Left renal pelvis (tissue), 4 donors: ENCODE results near the gene PPP1R14D. TPM values are rescaled to one million over a fixed set of nuclear protein-coding genes. Genes with fewer than 3 reads are reported as not detected.
"Not testable (repeated sequence)": the region's sequence is repeated elsewhere in the genome, so short reads cannot be mapped to it uniquely, and the experiment has no call there.

Source experiments
- DNase-seq, 4 donors: peaks; one replicate each; pipeline ENCODE4 v3.0.0-alpha.2; 2013; ENCODE audit warnings: low read depth in 4 of 4, low spot score in 3 of 4
- polyA plus RNA-seq, 4 donors: library from polyadenylated mRNA; unstranded; fragments of 120-200 nt; gene quantifications; one replicate each; pipeline ENCODE4 v1.2.1, GENCODE V29; 2013; ENCODE audit not compliant: insufficient read length in 4 of 4

PPP1R14D gene
- under 1 TPM in 3 of 4 donors, not detected in 1; 0.32 to 0.93 (median 0.52) TPM for polyA plus RNA-seq

GRCh38 chr15:40828447-40829036, at the start of gene PPP1R14D:
Gene PPP1R14D (minus strand): TSS chr15:40828708. CDS start chr15:40828641, 67 bp downstream.
- no peak for DNase-seq

GRCh38 chr15:40877694-40878093, 49.2 kb upstream of the PPP1R14D start:
- no peak for DNase-seq

GRCh38 chr15:40875991-40876730, 47.7 kb upstream of the PPP1R14D start:
- DNase-seq: no peak

GRCh38 chr15:40873694-40874561, 45.4 kb upstream of the PPP1R14D start, which contains the start of gene RHOV:
Gene RHOV (minus strand): TSS chr15:40874234. CDS start chr15:40874139, 95 bp downstream.
- DNase-seq: no peak

- DNase-seq: no peak
These were observed 44.5 kb upstream of the PPP1R14D start for GRCh38 chr15:40872791-40873693.

- no peak for DNase-seq
These were observed 43.5 kb upstream of the PPP1R14D start for GRCh38 chr15:40871749-40872617.

GRCh38 chr15:40870716-40871115, 42.2 kb upstream of the PPP1R14D start:
- no peak for DNase-seq

GRCh38 chr15:40869686-40870085, 41.2 kb upstream of the PPP1R14D start:
- DNase-seq: no peak

GRCh38 chr15:40867199-40867598, 38.7 kb upstream of the PPP1R14D start:
- no peak for DNase-seq

- DNase-seq: no peak
These were observed 35.3 kb upstream of the PPP1R14D start for GRCh38 chr15:40863660-40864270.

GRCh38 chr15:40861147-40861546, 32.6 kb upstream of the PPP1R14D start:
- DNase-seq: not testable (repeated sequence)

- no peak for DNase-seq
These were observed 30.8 kb upstream of the PPP1R14D start for GRCh38 chr15:40859206-40859851.

- DNase-seq: no peak
These were observed 30.2 kb upstream of the PPP1R14D start for GRCh38 chr15:40858706-40859105.

- no peak for DNase-seq
These were observed 29.3 kb upstream of the PPP1R14D start for GRCh38 chr15:40857601-40858341.

GRCh38 chr15:40856746-40857145, 28.2 kb upstream of the PPP1R14D start:
- no peak for DNase-seq

- no peak for DNase-seq
These were observed 27.3 kb upstream of the PPP1R14D start for GRCh38 chr15:40855706-40856234.

GRCh38 chr15:40854161-40854560, 25.7 kb upstream of the PPP1R14D start:
- DNase-seq: no peak
